Choroid plexus epithelial cell (primary cell): ENCODE results near the gene FAM149B1.
A peak's percentile ranks its signal among the peaks of the same experiment; 100 is the strongest.

ENCODE experiments used
- DNase-seq: peaks from one replicate; pipeline ENCODE4 v3.0.0-alpha.2; 2010; ENCODE audit warnings: low read depth
- H3K4me3 ChIP-seq: 2 replicates; pipeline ENCODE4 v1.5.1; 2011; ENCODE audit warnings: low read depth, mild to moderate bottlenecking, control low read depth, low read length, moderate library complexity
- TF ChIP-seq, protein P1 (sequence below): conservative IDR thresholded peaks from 2 replicates; pipeline ENCODE4 v1.5.1; 2011; ENCODE audit warnings: low read depth, mild to moderate bottlenecking, control low read depth, inconsistent platforms, low read length, moderate library complexity

FAM149B1 gene

DNA sequence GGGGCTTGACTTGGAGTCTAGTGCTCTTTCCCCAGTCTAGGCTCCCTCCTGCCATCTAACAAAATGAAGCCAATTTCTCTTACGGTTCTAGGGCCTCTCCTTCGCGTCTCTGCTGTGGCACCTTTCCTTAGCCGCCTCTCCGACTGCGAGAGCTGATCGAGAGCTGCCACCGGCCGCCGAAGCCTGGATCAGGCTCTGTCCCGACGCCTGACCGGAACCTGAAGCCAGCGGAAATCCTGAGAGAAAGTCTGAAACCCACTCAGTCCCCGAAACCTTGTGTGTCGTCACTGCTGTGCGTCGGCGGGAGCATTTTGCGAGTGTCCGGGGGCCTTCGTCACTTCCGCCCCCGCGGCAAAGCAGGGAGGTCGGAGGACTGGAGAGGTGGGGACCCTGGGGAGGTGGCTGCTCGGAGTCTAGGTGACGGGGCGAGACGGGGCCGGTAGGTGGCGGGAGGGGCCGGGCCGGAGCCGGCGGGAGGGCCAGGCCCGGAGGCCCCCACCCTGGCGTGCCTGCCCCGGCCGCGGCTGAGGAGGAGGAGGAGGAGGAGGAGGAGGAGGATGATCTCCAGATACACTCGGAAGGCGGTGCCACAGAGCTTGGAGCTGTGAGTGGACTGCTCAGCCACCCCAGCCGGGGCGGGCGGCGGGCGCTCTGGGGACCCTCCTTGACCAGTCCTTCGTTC, at the start of gene FAM149B1, which contains the start of gene ECD:
TSS of gene FAM149B1 (plus strand) at position 337 of the 682 bp plus-strand sequence. CDS start at position 558, 221 bp downstream.
TSS of gene ECD (minus strand) at position 226 of the 682 bp plus-strand sequence. CDS start 4,071 bp downstream, outside the sequence.
- peak; percentile 93 for DNase-seq
- TF ChIP-seq, protein P1, sequence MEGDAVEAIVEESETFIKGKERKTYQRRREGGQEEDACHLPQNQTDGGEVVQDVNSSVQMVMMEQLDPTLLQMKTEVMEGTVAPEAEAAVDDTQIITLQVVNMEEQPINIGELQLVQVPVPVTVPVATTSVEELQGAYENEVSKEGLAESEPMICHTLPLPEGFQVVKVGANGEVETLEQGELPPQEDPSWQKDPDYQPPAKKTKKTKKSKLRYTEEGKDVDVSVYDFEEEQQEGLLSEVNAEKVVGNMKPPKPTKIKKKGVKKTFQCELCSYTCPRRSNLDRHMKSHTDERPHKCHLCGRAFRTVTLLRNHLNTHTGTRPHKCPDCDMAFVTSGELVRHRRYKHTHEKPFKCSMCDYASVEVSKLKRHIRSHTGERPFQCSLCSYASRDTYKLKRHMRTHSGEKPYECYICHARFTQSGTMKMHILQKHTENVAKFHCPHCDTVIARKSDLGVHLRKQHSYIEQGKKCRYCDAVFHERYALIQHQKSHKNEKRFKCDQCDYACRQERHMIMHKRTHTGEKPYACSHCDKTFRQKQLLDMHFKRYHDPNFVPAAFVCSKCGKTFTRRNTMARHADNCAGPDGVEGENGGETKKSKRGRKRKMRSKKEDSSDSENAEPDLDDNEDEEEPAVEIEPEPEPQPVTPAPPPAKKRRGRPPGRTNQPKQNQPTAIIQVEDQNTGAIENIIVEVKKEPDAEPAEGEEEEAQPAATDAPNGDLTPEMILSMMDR, result no peak
- peak within 1 kb of the TSS; percentile 78 for H3K4me3 ChIP-seq

- no peak overlapping the region for H3K4me3 ChIP-seq
- TF ChIP-seq, protein P1, result no peak
- DNase-seq, result no peak
Observed at GRCh38 chr10:73119457-73119856, 48.5 kb upstream of the FAM149B1 start.

DNA sequence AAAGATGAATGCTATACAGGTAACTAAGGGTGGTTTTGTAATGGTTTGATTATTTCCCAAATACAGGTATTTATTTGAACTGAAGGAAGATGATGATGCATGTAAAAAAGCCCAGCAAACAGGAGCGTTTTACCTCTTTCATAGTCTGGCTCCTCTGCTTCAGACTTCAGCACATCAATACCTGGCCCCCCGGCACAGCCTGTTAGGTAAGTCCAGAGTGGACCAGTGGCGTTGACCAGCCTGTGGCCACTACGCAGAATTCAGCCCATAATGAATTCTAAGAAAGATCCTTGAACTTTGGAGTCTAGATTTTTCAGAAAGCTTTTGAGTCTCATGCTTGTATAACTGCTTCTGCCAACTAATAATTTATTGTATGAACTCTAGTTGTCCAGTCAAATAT, 48.0 kb upstream of the FAM149B1 start:
- DNase-seq, result no peak
- no peak overlapping the region for H3K4me3 ChIP-seq
- TF ChIP-seq, protein P1, result no peak

GRCh38 chr10:73126343-73126742, 41.6 kb upstream of the FAM149B1 start:
- no peak for DNase-seq
- TF ChIP-seq, protein P1, result no peak
- no peak overlapping the region for H3K4me3 ChIP-seq

- TF ChIP-seq, protein P1, result no peak
- no peak overlapping the region for H3K4me3 ChIP-seq
- no peak for DNase-seq
Observed at GRCh38 chr10:73131301-73131700, 36.6 kb upstream of the FAM149B1 start.

- no peak overlapping the region for H3K4me3 ChIP-seq
- TF ChIP-seq, protein P1, result no peak
- no peak for DNase-seq
Observed at GRCh38 chr10:73131913-73132686, 35.8 kb upstream of the FAM149B1 start.

GRCh38 chr10:73134727-73135126, 33.2 kb upstream of the FAM149B1 start:
- TF ChIP-seq, protein P1, result no peak
- DNase-seq, result no peak
- no peak overlapping the region for H3K4me3 ChIP-seq
